ENCODE data around the gene ZSCAN20.

ZSCAN20 gene

GRCh38 chr1:33469691-33470090 is 2.8 kb upstream of the ZSCAN20 start:
- DNase-seq (ENCODE audit: low spot score in 2 of 2) (no peak), ATAC-seq (replicated peaks; ENCODE audit: extremely low read depth, poor library complexity, severe bottlenecking) (no peak)
- H3K4me1 Mint-ChIP-seq = peaks cover 26% of the 10 kb centered on the region
- no peaks in the 10 kb centered on the region for H3K36me3 Mint-ChIP-seq (ENCODE audit: insufficient read depth)
- no peaks in the 10 kb centered on the region for H3K9me3 Mint-ChIP-seq
- H3K27me3 Mint-ChIP-seq = no peaks in the 10 kb centered on the region
- H3K27ac Mint-ChIP-seq (ENCODE audit: low read depth) = no peak overlapping the region
- H3K4me3 Mint-ChIP-seq = no peak overlapping the region

- peaks cover 26% of the 10 kb centered on the region for H3K4me1 Mint-ChIP-seq
- peak overlapping the region; percentile 6 for H3K4me3 Mint-ChIP-seq
Measured at GRCh38 chr1:33470495-33471012, 1.9 kb upstream of the ZSCAN20 start.

GRCh38 chr1:33471416-33471815 is 1.0 kb upstream of the ZSCAN20 start:
- Mint-ChIP-seq H3K9me3 (no peaks in the 10 kb centered on the region), H3K36me3 (ENCODE audit: insufficient read depth) (no peaks in the 10 kb centered on the region), H3K4me1 (peaks cover 26% of the 10 kb centered on the region), H3K4me3 (no peak overlapping the region), H3K27ac (ENCODE audit: low read depth) (no peak overlapping the region), H3K27me3 (no peaks in the 10 kb centered on the region)
- ATAC-seq (replicated peaks; ENCODE audit: extremely low read depth, poor library complexity, severe bottlenecking) (no peak), DNase-seq (ENCODE audit: low spot score in 2 of 2) (no peak)

More at GRCh38 chr1:33470495-33471012, 1.9 kb upstream of the ZSCAN20 start:
- Mint-ChIP-seq H3K36me3 (ENCODE audit: insufficient read depth) (no peaks in the 10 kb centered on the region), H3K27me3 (no peaks in the 10 kb centered on the region), H3K27ac (ENCODE audit: low read depth) (no peak overlapping the region), H3K9me3 (no peaks in the 10 kb centered on the region)
- ATAC-seq (replicated peaks; ENCODE audit: extremely low read depth, poor library complexity, severe bottlenecking) (peak; percentile 29), DNase-seq (ENCODE audit: low spot score in 2 of 2) (peak; percentile 21 to 25)

GRCh38 chr1:33473900-33474299 is 1.5 kb downstream of the ZSCAN20 start:
- no peaks in the 10 kb centered on the region for H3K27me3 Mint-ChIP-seq
- no peaks in the 10 kb centered on the region for H3K9me3 Mint-ChIP-seq
- DNase-seq (ENCODE audit: low spot score in 2 of 2) = no peak
- H3K4me3 Mint-ChIP-seq = peak overlapping the region; percentile 81
- no peaks in the 10 kb centered on the region for H3K36me3 Mint-ChIP-seq (ENCODE audit: insufficient read depth)
- ATAC-seq (replicated peaks; ENCODE audit: extremely low read depth, poor library complexity, severe bottlenecking) = no peak
- peaks cover 33% of the 10 kb centered on the region for H3K4me1 Mint-ChIP-seq
- H3K27ac Mint-ChIP-seq (ENCODE audit: low read depth) = peak overlapping the region; percentile 87

- H3K27me3 Mint-ChIP-seq = no peaks in the 10 kb centered on the region
- H3K4me1 Mint-ChIP-seq = peaks cover 28% of the 10 kb centered on the region
- no peaks in the 10 kb centered on the region for H3K9me3 Mint-ChIP-seq
- no peak overlapping the region for H3K27ac Mint-ChIP-seq (ENCODE audit: low read depth)
- no peak for ATAC-seq (replicated peaks; ENCODE audit: extremely low read depth, poor library complexity, severe bottlenecking)
- no peaks in the 10 kb centered on the region for H3K36me3 Mint-ChIP-seq (ENCODE audit: insufficient read depth)
- no peak overlapping the region for H3K4me3 Mint-ChIP-seq
- DNase-seq (ENCODE audit: low spot score in 2 of 2) = no peak
Measured at GRCh38 chr1:33477451-33477850, 5.0 kb downstream of the ZSCAN20 start.

- H3K9me3 Mint-ChIP-seq = peaks cover 6% of the 10 kb centered on the region
- DNase-seq (ENCODE audit: low spot score in 2 of 2) = no peak
- no peak overlapping the region for H3K27ac Mint-ChIP-seq (ENCODE audit: low read depth)
Measured at GRCh38 chr1:33482412-33482811, 10.0 kb downstream of the ZSCAN20 start.

GRCh38 chr1:33488624-33489023 is 16.2 kb downstream of the ZSCAN20 start:
- peaks cover 9% of the 10 kb centered on the region for H3K36me3 Mint-ChIP-seq (ENCODE audit: insufficient read depth)
- DNase-seq (ENCODE audit: low spot score in 2 of 2) = no peak
- no peak overlapping the region for H3K27ac Mint-ChIP-seq (ENCODE audit: low read depth)
- no peak for ATAC-seq (replicated peaks; ENCODE audit: extremely low read depth, poor library complexity, severe bottlenecking)
- no peak overlapping the region for H3K4me3 Mint-ChIP-seq
- H3K9me3 Mint-ChIP-seq = peaks cover 8% of the 10 kb centered on the region
- no peaks in the 10 kb centered on the region for H3K4me1 Mint-ChIP-seq
- H3K27me3 Mint-ChIP-seq = no peaks in the 10 kb centered on the region

More at GRCh38 chr1:33482412-33482811, 10.0 kb downstream of the ZSCAN20 start:
- no peaks in the 10 kb centered on the region for H3K27me3 Mint-ChIP-seq
- ATAC-seq (replicated peaks; ENCODE audit: extremely low read depth, poor library complexity, severe bottlenecking) = no peak
- H3K36me3 Mint-ChIP-seq (ENCODE audit: insufficient read depth) = peaks cover 5% of the 10 kb centered on the region
- peaks cover 14% of the 10 kb centered on the region for H3K4me1 Mint-ChIP-seq
- no peak overlapping the region for H3K4me3 Mint-ChIP-seq

GRCh38 chr1:33494929-33495328 is 22.5 kb downstream of the ZSCAN20 start:
- H3K4me1 Mint-ChIP-seq = no peaks in the 10 kb centered on the region
- DNase-seq (ENCODE audit: low spot score in 2 of 2) = no peak
- peaks cover 21% of the 10 kb centered on the region for H3K9me3 Mint-ChIP-seq
- H3K36me3 Mint-ChIP-seq (ENCODE audit: insufficient read depth) = no peaks in the 10 kb centered on the region
- no peaks in the 10 kb centered on the region for H3K27me3 Mint-ChIP-seq
- no peak overlapping the region for H3K4me3 Mint-ChIP-seq
- H3K27ac Mint-ChIP-seq (ENCODE audit: low read depth) = no peak overlapping the region
- no peak for ATAC-seq (replicated peaks; ENCODE audit: extremely low read depth, poor library complexity, severe bottlenecking)

GRCh38 chr1:33497410-33497809 is 25.0 kb downstream of the ZSCAN20 start:
- no peak for ATAC-seq (replicated peaks; ENCODE audit: extremely low read depth, poor library complexity, severe bottlenecking)
- no peaks in the 10 kb centered on the region for H3K4me1 Mint-ChIP-seq
- no peak overlapping the region for H3K27ac Mint-ChIP-seq (ENCODE audit: low read depth)
- peaks cover under 1% of the 10 kb centered on the region for H3K36me3 Mint-ChIP-seq (ENCODE audit: insufficient read depth)
- no peak for DNase-seq (ENCODE audit: low spot score in 2 of 2)
- no peaks in the 10 kb centered on the region for H3K27me3 Mint-ChIP-seq
- peaks cover 21% of the 10 kb centered on the region for H3K9me3 Mint-ChIP-seq
- H3K4me3 Mint-ChIP-seq = no peak overlapping the region

- Mint-ChIP-seq H3K4me1 (no peaks in the 10 kb centered on the region), H3K4me3 (no peak overlapping the region), H3K36me3 (ENCODE audit: insufficient read depth) (peaks cover 2% of the 10 kb centered on the region), H3K27ac (ENCODE audit: low read depth) (no peak overlapping the region), H3K27me3 (no peaks in the 10 kb centered on the region), H3K9me3 (peaks cover 7% of the 10 kb centered on the region)
- no peak for ATAC-seq (replicated peaks; ENCODE audit: extremely low read depth, poor library complexity, severe bottlenecking)
- DNase-seq (ENCODE audit: low spot score in 2 of 2) = no peak
Measured at GRCh38 chr1:33500547-33500946, 28.1 kb downstream of the ZSCAN20 start.

- Mint-ChIP-seq H3K36me3 (ENCODE audit: insufficient read depth) (peaks cover 2% of the 10 kb centered on the region), H3K27ac (ENCODE audit: low read depth) (no peak overlapping the region), H3K4me1 (no peaks in the 10 kb centered on the region), H3K9me3 (peaks cover 7% of the 10 kb centered on the region), H3K4me3 (no peak overlapping the region), H3K27me3 (no peaks in the 10 kb centered on the region)
- ATAC-seq (replicated peaks; ENCODE audit: extremely low read depth, poor library complexity, severe bottlenecking) (no peak), DNase-seq (ENCODE audit: low spot score in 2 of 2) (no peak)
Measured at GRCh38 chr1:33501309-33501708, 28.9 kb downstream of the ZSCAN20 start.

- ATAC-seq (replicated peaks; ENCODE audit: extremely low read depth, poor library complexity, severe bottlenecking) = no peak
- Mint-ChIP-seq H3K9me3 (peaks cover 7% of the 10 kb centered on the region), H3K27ac (ENCODE audit: low read depth) (no peak overlapping the region), H3K36me3 (ENCODE audit: insufficient read depth) (peaks cover 2% of the 10 kb centered on the region), H3K27me3 (no peaks in the 10 kb centered on the region), H3K4me1 (no peaks in the 10 kb centered on the region), H3K4me3 (no peak overlapping the region)
- DNase-seq (ENCODE audit: low spot score in 2 of 2) = no peak
Measured at GRCh38 chr1:33501774-33502173, 29.3 kb downstream of the ZSCAN20 start.

GRCh38 chr1:33502726-33503125 is 30.3 kb downstream of the ZSCAN20 start:
- no peaks in the 10 kb centered on the region for H3K4me1 Mint-ChIP-seq
- no peaks in the 10 kb centered on the region for H3K9me3 Mint-ChIP-seq
- no peaks in the 10 kb centered on the region for H3K27me3 Mint-ChIP-seq
- ATAC-seq (replicated peaks; ENCODE audit: extremely low read depth, poor library complexity, severe bottlenecking) = no peak
- peaks cover 2% of the 10 kb centered on the region for H3K36me3 Mint-ChIP-seq (ENCODE audit: insufficient read depth)
- H3K27ac Mint-ChIP-seq (ENCODE audit: low read depth) = no peak overlapping the region
- no peak for DNase-seq (ENCODE audit: low spot score in 2 of 2)
- no peak overlapping the region for H3K4me3 Mint-ChIP-seq

- peaks cover 2% of the 10 kb centered on the region for H3K36me3 Mint-ChIP-seq (ENCODE audit: insufficient read depth)
- no peaks in the 10 kb centered on the region for H3K9me3 Mint-ChIP-seq
- H3K27me3 Mint-ChIP-seq = no peaks in the 10 kb centered on the region
- H3K4me1 Mint-ChIP-seq = no peaks in the 10 kb centered on the region
- ATAC-seq (replicated peaks; ENCODE audit: extremely low read depth, poor library complexity, severe bottlenecking) = no peak
- no peak overlapping the region for H3K27ac Mint-ChIP-seq (ENCODE audit: low read depth)
- no peak overlapping the region for H3K4me3 Mint-ChIP-seq
- DNase-seq (ENCODE audit: low spot score in 2 of 2) = no peak
Measured at GRCh38 chr1:33503506-33503905, 31.1 kb downstream of the ZSCAN20 start.

All from central memory CD8-positive, alpha-beta T cell (primary cell).